Smooth muscle cell (in vitro differentiated cells): ENCODE data around the gene CDK11B. TPM values are rescaled to one million over a fixed set of nuclear protein-coding genes. Genes with fewer than 3 reads are reported as not detected.
"Not testable (repeated sequence)": the region's sequence is repeated elsewhere in the genome, so short reads cannot be mapped to it uniquely, and the experiment has no call there.

Experiments used
- DNase-seq: peaks from one replicate; lab custom pipeline; 2025; ENCODE audit not compliant: unreplicated experiment; lab: John Stamatoyannopoulos, UW
- H2AFZ ChIP-seq: fragments of 200-600 bp; sonication (generic); 2 replicates; pipeline ENCODE4 v1.6.0; 2016; ENCODE audit warnings: antibody characterized with exemption, low read depth, mild to moderate bottlenecking
- H3F3A ChIP-seq: fragments of 200-600 bp; sonication (generic); 2 replicates; pipeline ENCODE4 v1.6.0; 2017; ENCODE audit warnings: antibody characterized with exemption, low read depth
- H3K27ac ChIP-seq: fragments of 200-600 bp; sonication (generic); 2 replicates; pipeline ENCODE4 v1.5.1; 2016; ENCODE audit warnings: low read depth, mild to moderate bottlenecking
- H3K27me3 ChIP-seq: fragments of 200-600 bp; sonication (generic); 2 replicates; pipeline ENCODE4 v1.6.1; 2016; ENCODE audit warnings: low read depth, mild to moderate bottlenecking
- H3K36me3 ChIP-seq: fragments of 200-600 bp; sonication (generic); 2 replicates; pipeline ENCODE4 v1.5.1; 2016; ENCODE audit warnings: low read depth
- H3K4me1 ChIP-seq: fragments of 200-600 bp; sonication (generic); 2 replicates; pipeline ENCODE4 v1.5.1; 2016; ENCODE audit warnings: low read depth
- H3K4me2 ChIP-seq: fragments of 200-600 bp; sonication (generic); 2 replicates; pipeline ENCODE4 v1.6.0; 2016; ENCODE audit warnings: mild to moderate bottlenecking
- H3K4me3 ChIP-seq: fragments of 200-600 bp; sonication (generic); 2 replicates; pipeline ENCODE4 v1.5.1; 2016; ENCODE audit warnings: mild to moderate bottlenecking
- H3K79me2 ChIP-seq: fragments of 200-600 bp; sonication (generic); 2 replicates; pipeline ENCODE4 v1.6.0; 2016; ENCODE audit warnings: low read depth, mild to moderate bottlenecking
- H3K9ac ChIP-seq: fragments of 200-600 bp; sonication (generic); 2 replicates; pipeline ENCODE4 v1.6.0; 2016; ENCODE audit warnings: low read depth
- H3K9me3 ChIP-seq: fragments of 200-600 bp; sonication (generic); replicated peaks from 2 replicates; pipeline ENCODE4 v1.5.1; 2016; ENCODE audit warnings: low read depth
- H4K20me1 ChIP-seq: fragments of 200-600 bp; sonication (generic); 2 replicates; pipeline ENCODE4 v1.6.0; 2016; ENCODE audit warnings: low read depth
- WGBS: methylation state at CpG from one replicate; pipeline ENCODE4 v1.1.7; 2016; ENCODE audit warnings: low lambda C conversion rate; 5-methylcytosine and 5-hydroxymethylcytosine counted together
- polyA plus RNA-seq: library from polyadenylated mRNA; unstranded; fragments of >200 nt; fragmentation: Nextera tagmentation; extraction: Ambion mirVana; gene quantifications from 2 replicates; pipeline ENCODE4 v1.2.1, GENCODE V29; 2016
- total RNA-seq: library from RNA; depleted of rRNA; stranded (reverse); fragments of >200 nt; gene quantifications from 2 replicates; pipeline ENCODE4 v1.2.3, GENCODE V29; 2014

Gene CDK11B
- total and polyA plus RNA-seq, 2 experiments from 2014 or later: 13.7 to 15.6 TPM

DNA sequence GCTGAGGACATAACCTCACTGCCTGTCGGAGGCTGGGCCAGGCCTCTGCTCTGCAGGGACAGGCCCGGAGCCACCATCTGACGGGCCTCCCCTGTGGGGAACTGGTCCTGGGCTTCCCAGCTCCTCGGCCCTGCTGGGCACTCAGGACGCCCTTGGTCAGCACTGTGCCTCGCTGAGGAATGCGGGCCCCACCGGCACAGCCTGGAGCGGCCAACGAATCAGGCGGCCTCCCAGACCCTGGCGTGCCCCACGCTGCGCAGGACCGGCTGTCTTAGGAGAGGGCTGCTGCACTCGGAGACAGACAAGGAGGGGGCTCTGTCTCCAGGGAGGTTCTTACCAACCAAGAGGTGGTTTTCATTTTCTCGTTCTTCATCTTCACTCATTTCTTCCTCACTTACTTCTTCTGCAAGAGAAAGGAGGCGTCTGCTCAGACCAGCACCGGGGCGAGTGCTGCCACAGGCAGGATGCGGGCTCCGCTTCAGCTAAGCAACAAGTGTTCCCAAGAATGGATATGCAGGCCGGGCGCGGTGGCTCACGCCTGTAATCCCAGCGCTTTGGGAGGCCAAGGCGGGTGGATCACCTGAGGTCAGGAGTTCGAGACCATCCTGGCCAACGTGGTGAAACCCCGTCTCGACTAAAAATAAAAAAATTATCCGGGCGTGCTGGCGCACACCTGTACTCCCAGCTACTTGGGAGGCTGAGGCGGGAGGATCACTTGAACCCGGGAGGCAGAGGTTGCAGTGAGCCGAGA is 17.9 kb downstream of the CDK11B start:
- H3K4me3 ChIP-seq, H3K27me3 ChIP-seq, H3K79me2 ChIP-seq, H3K9me3 ChIP-seq, H2AFZ ChIP-seq, H3K4me2 ChIP-seq, DNase-seq, H4K20me1 ChIP-seq, H3K36me3 ChIP-seq, H3K9ac ChIP-seq, H3K4me1 ChIP-seq, H3F3A ChIP-seq, H3K27ac ChIP-seq: not testable (repeated sequence)
- WGBS: 99% methylated on average over 28 of the region's 38 CpGs

- not testable (repeated sequence) for H3K4me3 ChIP-seq, H3K36me3 ChIP-seq, H3K4me1 ChIP-seq, H4K20me1 ChIP-seq, H3K27ac ChIP-seq, H3K4me2 ChIP-seq, DNase-seq, H3K9me3 ChIP-seq, H3F3A ChIP-seq, H3K27me3 ChIP-seq, H3K79me2 ChIP-seq, H3K9ac ChIP-seq, H2AFZ ChIP-seq
- 95% methylated on average over 14 of the region's 25 CpGs for WGBS
Observed at GRCh38 chr1:1640081-1640480, 18.7 kb downstream of the CDK11B start.

DNA sequence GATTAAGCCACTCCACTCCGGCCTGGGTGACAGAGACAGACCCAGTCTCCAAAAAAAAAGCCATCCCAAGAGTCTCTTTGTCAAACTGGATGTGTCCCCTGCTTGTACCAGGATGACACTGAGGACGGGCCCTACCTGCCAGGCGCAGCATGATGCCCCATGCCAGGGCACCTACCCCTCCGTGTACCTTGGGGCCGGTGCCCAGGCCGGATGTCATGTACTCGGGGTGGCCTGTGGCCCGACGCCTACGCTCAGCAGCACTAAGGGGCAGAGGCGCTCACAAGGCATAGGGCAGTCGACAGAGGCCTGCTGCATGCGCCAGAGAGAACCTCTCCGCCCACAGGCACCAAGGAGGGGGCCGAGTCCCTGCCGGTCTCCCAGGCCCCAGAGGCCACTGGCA is 19.4 kb downstream of the CDK11B start:
- H3K79me2 ChIP-seq, H3K4me3 ChIP-seq, H3K27ac ChIP-seq, H3F3A ChIP-seq, H3K27me3 ChIP-seq, H3K9me3 ChIP-seq, H3K9ac ChIP-seq, H3K4me2 ChIP-seq, DNase-seq, H2AFZ ChIP-seq, H3K36me3 ChIP-seq, H4K20me1 ChIP-seq, H3K4me1 ChIP-seq: not testable (repeated sequence)
- WGBS: 96% methylated on average over 15 of the region's 16 CpGs

- not testable (repeated sequence) for H3K27ac ChIP-seq, H3K9ac ChIP-seq, H3K4me1 ChIP-seq, H4K20me1 ChIP-seq, H3K36me3 ChIP-seq, H3K4me2 ChIP-seq, H3F3A ChIP-seq, H3K4me3 ChIP-seq, H3K27me3 ChIP-seq, H3K79me2 ChIP-seq, DNase-seq, H2AFZ ChIP-seq, H3K9me3 ChIP-seq
- 94% methylated on average over 10 of the region's 13 CpGs for WGBS
Observed at GRCh38 chr1:1638528-1638927, 20.3 kb downstream of the CDK11B start.

GRCh38 chr1:1637479-1637875 is 21.3 kb downstream of the CDK11B start:
- not testable (repeated sequence) for H3K4me2 ChIP-seq, H3K36me3 ChIP-seq, H3K9me3 ChIP-seq, H3K9ac ChIP-seq, H2AFZ ChIP-seq, H3K79me2 ChIP-seq, H3F3A ChIP-seq, H3K4me3 ChIP-seq, H3K27me3 ChIP-seq, H3K27ac ChIP-seq, H4K20me1 ChIP-seq, DNase-seq, H3K4me1 ChIP-seq
- over 99% methylated on average over 11 of the region's 14 CpGs for WGBS

GRCh38 chr1:1636621-1637478 is 22.0 kb downstream of the CDK11B start:
- not testable (repeated sequence) for H3K27ac ChIP-seq, H3K4me3 ChIP-seq, H3K79me2 ChIP-seq, H3K4me2 ChIP-seq, H3K36me3 ChIP-seq, H2AFZ ChIP-seq, H3K9ac ChIP-seq, H4K20me1 ChIP-seq, H3K4me1 ChIP-seq, H3K27me3 ChIP-seq, H3K9me3 ChIP-seq, DNase-seq, H3F3A ChIP-seq
- 96% methylated on average over 37 of the region's 37 CpGs for WGBS

- H3K9ac ChIP-seq, H3K27me3 ChIP-seq, H3K4me1 ChIP-seq, H3K4me3 ChIP-seq, H2AFZ ChIP-seq, H4K20me1 ChIP-seq, DNase-seq, H3K9me3 ChIP-seq, H3K4me2 ChIP-seq, H3F3A ChIP-seq, H3K27ac ChIP-seq, H3K79me2 ChIP-seq, H3K36me3 ChIP-seq: not testable (repeated sequence)
- WGBS: 98% methylated on average over 10 of the region's 13 CpGs
Observed at GRCh38 chr1:1634613-1635012, 24.2 kb downstream of the CDK11B start.

DNA sequence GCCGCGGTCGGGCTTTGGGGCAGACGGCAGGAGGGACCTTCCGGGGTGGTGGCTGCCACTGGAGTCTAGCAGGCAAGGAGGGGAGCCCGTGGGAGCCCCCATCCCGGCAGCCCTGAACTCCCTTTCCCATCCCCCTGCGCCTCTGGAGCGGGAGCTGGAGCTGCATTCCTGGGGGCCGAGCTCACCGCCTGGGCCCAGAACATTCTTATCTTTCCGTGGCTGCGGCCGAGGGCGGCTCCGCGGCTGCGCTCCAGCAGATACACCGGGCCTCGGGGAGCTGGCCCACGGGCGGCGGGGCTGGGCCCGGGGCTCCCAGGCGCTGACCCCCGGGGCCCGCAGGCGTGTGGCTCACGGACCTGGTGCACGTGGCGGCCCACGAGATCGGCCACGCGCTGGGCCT is 25.4 kb downstream of the CDK11B start:
- not testable (repeated sequence) for H3K4me3 ChIP-seq, H3K36me3 ChIP-seq, H3K9ac ChIP-seq, H3K4me2 ChIP-seq, H2AFZ ChIP-seq, H3K4me1 ChIP-seq, H3K79me2 ChIP-seq, H3F3A ChIP-seq, H3K9me3 ChIP-seq, DNase-seq, H3K27ac ChIP-seq, H3K27me3 ChIP-seq
- WGBS: no CpG with 5 or more reads among the region's 35 CpGs
- peaks cover 11% of the 10 kb centered on the region for H4K20me1 ChIP-seq
